ENCODE data around the gene TLR9.

- TF ChIP-seq, protein P1, sequence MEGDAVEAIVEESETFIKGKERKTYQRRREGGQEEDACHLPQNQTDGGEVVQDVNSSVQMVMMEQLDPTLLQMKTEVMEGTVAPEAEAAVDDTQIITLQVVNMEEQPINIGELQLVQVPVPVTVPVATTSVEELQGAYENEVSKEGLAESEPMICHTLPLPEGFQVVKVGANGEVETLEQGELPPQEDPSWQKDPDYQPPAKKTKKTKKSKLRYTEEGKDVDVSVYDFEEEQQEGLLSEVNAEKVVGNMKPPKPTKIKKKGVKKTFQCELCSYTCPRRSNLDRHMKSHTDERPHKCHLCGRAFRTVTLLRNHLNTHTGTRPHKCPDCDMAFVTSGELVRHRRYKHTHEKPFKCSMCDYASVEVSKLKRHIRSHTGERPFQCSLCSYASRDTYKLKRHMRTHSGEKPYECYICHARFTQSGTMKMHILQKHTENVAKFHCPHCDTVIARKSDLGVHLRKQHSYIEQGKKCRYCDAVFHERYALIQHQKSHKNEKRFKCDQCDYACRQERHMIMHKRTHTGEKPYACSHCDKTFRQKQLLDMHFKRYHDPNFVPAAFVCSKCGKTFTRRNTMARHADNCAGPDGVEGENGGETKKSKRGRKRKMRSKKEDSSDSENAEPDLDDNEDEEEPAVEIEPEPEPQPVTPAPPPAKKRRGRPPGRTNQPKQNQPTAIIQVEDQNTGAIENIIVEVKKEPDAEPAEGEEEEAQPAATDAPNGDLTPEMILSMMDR (IDR thresholded peaks at IDR 0.05): no peak
- no peak for TF ChIP-seq POLR2A (IDR thresholded peaks at IDR 0.05)
Measured at GRCh38 chr3:52269776-52270175, 44.3 kb upstream of the TLR9 start.

Measured in lower leg skin (tissue), 3 donors.